GM19452 (cell line): Measurements from ENCODE around the gene LINC01488.

ENCODE experiments used
- ATAC-seq: cut with Tn5 transposase; IDR thresholded peaks from one replicate; pipeline ENCODE4 v1.9.1; 2021; ENCODE audit not compliant: unreplicated experiment

The LINC01488 gene

DNA sequence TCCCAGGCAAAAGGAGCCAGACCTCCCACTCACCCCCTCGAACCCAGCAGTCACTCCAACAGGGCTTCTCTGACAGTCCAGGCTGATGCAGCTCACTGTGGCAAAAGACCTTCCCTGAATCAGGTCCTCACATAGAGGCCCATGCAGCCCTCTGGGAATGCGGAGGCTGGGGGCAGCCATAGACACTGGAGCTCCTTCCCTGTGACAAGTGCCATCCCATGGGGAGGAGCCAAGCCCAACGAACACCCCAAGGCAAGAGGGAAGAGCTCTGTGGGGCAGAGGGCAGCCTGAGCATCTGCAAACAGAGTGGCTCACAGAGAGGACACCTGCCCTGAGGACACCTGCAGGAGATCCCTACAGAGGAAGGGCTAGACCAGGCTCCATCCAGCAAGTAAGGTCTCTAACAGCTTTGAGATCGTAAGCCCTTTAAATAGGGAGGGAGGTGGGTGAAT, at the start of gene LINC01488:
Gene LINC01488 (plus strand): TSS at position 271 of the 452 bp plus-strand sequence.
- ATAC-seq, result no peak

- ATAC-seq, result no peak
Observed at GRCh38 chr11:69431893-69432738, 49.3 kb upstream of the LINC01488 start.

DNA sequence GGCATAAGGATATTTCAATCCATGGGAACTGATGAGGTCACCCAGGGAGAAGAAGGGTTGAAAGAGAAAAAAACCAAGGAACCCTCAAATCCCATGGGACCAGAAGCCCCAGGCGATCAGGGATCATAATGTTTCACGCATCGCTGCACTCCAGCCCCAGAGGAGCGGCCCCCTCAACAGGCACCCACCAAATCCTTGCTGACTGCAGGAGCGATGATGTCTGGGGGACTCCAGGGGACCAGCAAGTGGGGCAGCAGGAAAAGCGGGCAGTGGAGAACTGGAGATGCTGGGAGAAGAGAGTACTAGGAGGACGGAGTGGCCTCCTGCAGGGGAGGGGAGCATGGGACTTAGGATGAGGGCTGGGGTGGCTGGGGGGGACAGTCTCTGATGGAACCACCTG, 47.7 kb upstream of the LINC01488 start:
- no peak for ATAC-seq

DNA sequence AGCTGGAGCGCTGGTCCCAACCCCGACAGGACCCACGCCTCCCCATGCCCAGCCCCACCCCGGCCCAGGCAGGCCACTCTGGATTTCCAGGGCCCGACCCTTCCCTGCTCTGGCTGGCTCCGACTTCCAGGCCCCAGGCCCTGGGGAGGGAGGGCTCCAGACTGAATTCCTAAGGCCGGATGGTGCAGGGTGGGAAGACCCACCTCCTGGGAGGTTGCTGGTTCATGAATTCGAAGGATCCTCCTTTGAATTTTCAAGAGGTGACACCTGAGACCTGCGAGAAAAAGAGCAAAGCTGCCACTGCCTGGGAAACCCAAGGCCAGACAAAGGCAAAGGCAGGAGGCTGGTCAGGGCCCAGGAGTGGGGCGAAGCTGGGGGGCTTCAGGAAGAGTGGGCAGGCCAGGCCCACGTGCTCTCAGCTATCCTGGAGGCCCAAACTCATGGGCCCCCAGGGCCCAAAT, 47.0 kb upstream of the LINC01488 start:
- no peak for ATAC-seq

- no peak for ATAC-seq
Observed at GRCh38 chr11:69435161-69435986, 46.1 kb upstream of the LINC01488 start.

DNA sequence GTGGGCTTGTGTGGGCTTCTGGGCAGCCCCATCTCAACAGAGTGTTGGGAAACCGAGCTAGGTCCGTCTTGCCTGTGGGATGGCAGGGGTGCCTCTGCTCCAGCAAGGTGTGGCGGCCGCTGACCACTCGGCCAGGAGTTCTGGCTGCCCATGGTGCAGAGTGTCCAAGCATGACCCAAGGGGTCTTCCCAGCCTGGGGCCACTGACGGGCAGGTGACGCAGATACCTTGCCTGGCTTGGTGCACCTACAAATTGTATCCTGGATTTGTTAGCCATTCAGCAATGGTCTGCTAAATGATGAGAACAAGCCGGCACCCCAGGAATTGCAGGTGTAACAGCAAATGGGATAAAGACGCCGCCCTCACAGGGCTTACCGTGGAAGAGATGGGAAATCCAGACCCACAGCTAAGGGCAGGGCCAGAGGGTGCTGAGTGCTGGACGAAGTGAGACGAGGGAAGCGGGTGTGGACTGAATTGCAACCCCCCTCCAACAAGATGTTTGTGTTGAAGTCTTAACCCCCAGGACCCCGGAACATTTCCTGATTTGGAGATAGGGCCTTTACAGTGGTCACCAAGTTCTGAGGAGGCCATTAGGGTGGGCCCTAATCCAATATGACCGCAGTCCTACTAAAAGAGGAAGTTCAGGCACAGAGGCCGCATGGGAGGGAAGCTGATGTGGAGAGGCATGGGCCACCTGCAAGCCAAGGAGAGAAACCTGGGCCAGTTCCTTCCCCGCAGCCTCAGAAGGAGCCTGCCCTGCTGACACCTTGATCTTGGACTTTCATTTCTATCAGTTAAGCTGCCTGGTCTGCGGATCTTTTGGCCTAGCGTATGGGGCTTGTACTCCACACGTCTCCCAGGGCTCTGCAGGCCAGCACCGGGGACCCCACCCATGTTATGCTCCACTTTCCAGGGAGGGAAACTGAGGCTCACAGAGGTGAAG, 45.2 kb upstream of the LINC01488 start:
- no peak for ATAC-seq

DNA sequence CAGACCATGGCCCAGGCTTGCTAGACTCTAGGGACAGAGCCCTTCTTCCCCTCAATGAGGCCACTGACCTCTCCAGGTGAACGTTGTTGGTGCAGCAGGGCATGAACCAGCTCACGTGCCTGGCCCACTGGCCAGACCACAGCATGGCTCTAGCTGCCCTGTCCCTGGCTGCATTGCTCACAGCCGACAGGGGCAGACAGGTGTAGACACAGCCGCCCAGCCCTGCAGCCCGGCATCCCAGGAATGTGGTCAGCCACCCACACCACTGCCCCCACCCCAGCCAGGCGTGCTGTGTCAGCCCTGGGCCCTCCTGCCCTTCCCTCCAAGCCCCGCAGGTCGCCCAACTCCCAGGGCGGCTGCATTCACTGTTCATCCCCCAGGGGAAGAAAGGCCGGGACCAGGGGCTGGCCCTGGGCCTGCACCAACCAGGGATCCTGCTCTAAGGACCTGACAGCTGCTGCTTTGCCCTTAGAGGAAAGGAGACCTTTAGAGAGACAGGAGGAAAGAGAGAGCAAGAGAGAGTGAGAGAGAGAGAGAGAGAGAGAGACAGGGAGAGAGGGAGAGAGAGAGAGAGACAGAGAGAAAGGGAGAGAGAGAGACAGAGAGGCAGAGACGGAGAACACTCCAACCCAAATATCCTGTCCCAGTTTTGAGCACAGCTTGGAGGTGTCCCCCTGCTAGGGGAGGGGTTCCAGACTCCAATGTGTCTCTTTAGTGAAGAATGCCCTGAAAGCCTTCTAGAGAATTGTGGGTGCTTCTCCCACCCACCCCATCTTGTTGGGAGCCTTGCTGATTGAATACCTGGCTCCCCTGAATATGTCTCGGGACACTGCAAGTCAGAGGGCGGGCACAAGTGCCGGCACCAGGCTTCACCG, 44.2 kb upstream of the LINC01488 start:
- ATAC-seq, result no peak

DNA sequence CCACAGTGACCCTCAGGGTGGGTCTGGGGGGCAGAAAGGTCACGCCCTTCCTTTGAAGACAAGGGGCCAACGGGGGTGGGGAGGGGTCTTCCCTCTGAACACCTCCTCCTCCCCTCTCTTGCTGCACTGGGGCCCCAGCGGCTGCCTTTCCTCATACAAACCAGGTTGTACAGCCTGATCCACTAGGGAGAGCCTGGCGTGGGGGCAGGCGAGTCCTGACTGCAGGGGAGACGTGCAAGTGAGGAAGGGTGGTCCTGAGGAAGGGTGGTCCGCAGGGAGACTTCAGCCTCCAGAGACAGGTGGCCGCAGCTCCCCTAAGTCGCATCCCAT, 43.6 kb upstream of the LINC01488 start:
- ATAC-seq, result no peak

- no peak for ATAC-seq
Observed at GRCh38 chr11:69438286-69438920, 43.1 kb upstream of the LINC01488 start.

DNA sequence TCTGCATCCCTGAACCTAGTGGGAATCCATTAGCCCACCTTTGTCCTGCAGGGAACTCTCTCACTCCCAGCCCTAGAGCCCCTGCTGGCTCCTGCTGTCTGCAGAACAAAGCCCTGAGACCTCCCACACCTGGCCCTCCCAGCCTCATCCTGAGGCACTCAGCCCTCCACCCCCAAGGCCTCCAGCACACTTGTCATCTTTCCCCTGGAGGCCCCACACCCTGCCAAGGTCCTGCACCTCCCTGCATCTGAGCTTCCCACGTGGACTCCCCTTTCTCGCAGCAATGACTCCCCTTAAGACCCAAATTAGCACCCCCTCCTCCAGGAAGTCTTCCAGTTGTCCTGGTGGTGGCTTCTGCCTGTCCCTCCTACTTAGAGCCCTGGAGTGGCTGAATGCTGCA, 42.3 kb upstream of the LINC01488 start:
- no peak for ATAC-seq

- ATAC-seq, result no peak
Observed at GRCh38 chr11:69439651-69440464, 41.6 kb upstream of the LINC01488 start.

- ATAC-seq, result no peak
Observed at GRCh38 chr11:69440876-69441275, 40.6 kb upstream of the LINC01488 start.

- ATAC-seq, result no peak
Observed at GRCh38 chr11:69442012-69442806, 39.3 kb upstream of the LINC01488 start.

DNA sequence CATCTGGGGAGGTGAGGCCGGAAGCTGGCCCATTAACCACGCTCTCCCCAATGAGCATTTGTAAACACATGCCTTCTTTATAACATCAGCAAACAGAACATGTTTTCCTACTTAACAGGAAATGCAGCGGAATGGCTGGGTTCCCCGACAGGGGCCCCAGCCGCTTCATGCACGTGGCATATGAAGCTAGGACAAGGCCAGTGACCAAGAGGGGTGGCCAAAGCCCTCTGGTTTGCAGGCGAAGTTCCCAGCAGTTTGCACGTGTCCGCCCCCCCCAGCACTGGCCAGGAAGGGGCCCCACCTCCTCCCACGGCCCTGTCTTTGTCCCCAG, 38.7 kb upstream of the LINC01488 start:
- ATAC-seq, result no peak

DNA sequence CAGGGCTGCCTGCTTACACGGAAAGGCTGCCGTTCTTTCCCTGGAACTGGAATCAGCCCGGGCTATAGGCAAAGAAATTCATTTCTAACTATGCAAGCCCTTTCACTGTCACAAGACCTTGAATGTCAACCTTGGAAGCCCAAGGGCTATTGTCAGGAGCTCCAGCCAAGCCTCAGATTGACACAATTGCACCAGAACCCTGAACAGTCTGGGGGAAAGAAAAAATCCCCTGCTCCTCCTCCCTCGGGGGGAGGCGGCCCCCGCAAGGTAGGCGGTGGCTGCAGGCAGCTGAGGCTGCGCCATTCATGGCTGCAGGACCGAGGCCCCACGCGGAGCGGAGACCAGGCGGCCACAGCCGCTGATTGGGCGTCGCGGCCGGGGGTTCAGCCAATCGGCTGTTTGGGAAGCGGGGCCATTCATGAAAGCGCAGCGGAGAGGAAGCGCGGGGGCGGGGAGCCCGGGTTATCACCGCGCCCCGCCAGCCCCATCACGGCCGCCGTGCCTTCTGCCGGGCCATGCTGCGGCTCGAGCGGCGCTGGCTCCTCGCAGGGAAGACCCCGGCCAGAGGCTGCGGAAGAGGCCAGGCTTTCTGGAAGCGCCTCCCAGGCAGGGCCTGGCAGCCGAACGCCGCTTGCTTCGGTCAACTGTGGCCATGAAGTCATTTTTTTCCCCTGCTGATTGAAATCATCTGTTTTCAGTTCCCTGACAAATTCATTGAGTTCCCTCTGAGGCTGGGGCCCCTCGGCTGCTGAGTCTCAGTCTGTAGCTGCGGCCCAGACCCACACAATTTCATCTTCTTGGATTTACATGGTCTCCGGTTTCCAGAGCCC, 38.1 kb upstream of the LINC01488 start:
- ATAC-seq, result peak; percentile 86

- no peak for ATAC-seq
Observed at GRCh38 chr11:69443968-69444364, 37.5 kb upstream of the LINC01488 start.
